ENCODE data around the gene LHFPL6.

LHFPL6 gene

DNA sequence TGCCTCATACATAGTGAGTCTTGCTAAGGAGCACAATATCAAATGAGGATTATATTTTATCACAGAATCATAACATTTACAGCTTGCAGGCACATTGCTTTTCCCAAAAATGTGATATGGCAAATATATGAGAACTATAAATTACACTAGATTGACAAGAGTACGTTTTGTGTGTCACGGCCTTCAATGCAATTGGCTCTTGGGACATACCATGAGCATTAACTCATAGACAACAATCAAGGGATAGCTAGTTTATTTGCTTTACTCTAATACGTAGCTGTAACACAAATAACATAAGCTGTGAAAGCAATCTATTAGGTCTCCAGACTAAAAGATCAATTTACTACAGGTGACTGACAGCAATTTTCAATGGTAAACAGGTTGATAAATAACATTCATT is 17.8 kb downstream of the LHFPL6 start:
- no peak for TF ChIP-seq EZH2 (optimal IDR thresholded peaks at IDR 0.05; ENCODE audit: low read depth, low read length)
- TF ChIP-seq, protein P1, sequence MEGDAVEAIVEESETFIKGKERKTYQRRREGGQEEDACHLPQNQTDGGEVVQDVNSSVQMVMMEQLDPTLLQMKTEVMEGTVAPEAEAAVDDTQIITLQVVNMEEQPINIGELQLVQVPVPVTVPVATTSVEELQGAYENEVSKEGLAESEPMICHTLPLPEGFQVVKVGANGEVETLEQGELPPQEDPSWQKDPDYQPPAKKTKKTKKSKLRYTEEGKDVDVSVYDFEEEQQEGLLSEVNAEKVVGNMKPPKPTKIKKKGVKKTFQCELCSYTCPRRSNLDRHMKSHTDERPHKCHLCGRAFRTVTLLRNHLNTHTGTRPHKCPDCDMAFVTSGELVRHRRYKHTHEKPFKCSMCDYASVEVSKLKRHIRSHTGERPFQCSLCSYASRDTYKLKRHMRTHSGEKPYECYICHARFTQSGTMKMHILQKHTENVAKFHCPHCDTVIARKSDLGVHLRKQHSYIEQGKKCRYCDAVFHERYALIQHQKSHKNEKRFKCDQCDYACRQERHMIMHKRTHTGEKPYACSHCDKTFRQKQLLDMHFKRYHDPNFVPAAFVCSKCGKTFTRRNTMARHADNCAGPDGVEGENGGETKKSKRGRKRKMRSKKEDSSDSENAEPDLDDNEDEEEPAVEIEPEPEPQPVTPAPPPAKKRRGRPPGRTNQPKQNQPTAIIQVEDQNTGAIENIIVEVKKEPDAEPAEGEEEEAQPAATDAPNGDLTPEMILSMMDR (IDR thresholded peaks at IDR 0.05; ENCODE audit: low read length), result no peak
- TF ChIP-seq EZH2phosphoT487 (IDR thresholded peaks at IDR 0.05; ENCODE audit: low read length), result no peak
- Histone ChIP-seq H3F3A (ENCODE audit: insufficient read depth, low read length) (no peaks in the 10 kb centered on the region), H3K27ac (ENCODE audit: low read length) (no peak overlapping the region), H3K4me3 (ENCODE audit: low read length) (no peak overlapping the region), H3K9me3 (replicated peaks; ENCODE audit: insufficient read depth, low read length) (no peaks in the 10 kb centered on the region), H2AFZ (ENCODE audit: low read length) (no peak overlapping the region), H4K20me1 (ENCODE audit: insufficient read depth, low read length) (no peaks in the 10 kb centered on the region), H3K4me1 (ENCODE audit: low read length) (no peaks in the 10 kb centered on the region), H3K9ac (ENCODE audit: low read length) (no peak overlapping the region), H3K9me2 (replicated peaks; ENCODE audit: insufficient read depth, low read length) (no peaks in the 10 kb centered on the region), H3K36me3 (replicated peaks; ENCODE audit: insufficient read depth, low read length) (no peaks in the 10 kb centered on the region), H3K27me3 (replicated peaks; ENCODE audit: insufficient read depth, low read length) (no peaks in the 10 kb centered on the region), H3K79me2 (ENCODE audit: low read length) (no peaks in the 10 kb centered on the region), H3K4me2 (ENCODE audit: low read depth, low read length) (no peak overlapping the region)
- no peak for DNase-seq

DNA sequence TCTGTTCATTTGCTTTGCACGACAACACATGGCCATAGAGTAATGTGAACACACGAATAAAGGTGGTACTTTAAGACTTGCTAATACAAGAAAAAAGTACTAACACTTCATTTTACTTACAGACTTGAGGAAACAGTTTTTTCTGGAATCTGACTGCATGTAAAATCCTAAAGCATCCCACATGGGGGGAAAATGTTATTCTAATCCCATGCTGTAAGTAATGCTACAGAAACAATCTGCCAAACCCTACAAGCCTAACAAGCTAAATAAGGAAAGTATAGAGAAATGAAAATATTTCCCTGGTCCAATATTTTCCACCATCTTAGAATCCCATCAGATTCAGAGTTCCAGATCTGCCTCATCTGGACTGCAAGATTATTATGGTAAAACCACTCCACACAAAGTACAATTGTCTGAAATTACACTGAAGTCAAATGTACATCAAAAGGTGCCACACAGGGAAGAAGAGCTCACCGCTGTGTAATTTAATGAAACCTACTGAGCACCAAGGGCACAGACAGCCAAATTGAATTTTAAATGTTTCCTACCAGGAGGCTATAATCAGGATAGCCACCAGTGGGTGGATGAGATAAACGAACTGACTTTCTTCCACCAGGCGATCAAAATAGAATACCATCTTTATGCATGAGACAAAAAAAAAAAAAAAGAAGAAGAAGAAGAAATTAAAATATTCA is 22.0 kb downstream of the LHFPL6 start:
- H3K36me3 ChIP-seq (replicated peaks; ENCODE audit: insufficient read depth, low read length), result no peaks in the 10 kb centered on the region
- H3F3A ChIP-seq (ENCODE audit: insufficient read depth, low read length), result no peaks in the 10 kb centered on the region
- no peak overlapping the region for H3K4me3 ChIP-seq (ENCODE audit: low read length)
- no peaks in the 10 kb centered on the region for H4K20me1 ChIP-seq (ENCODE audit: insufficient read depth, low read length)
- DNase-seq, result no peak
- H3K27ac ChIP-seq (ENCODE audit: low read length), result no peak overlapping the region
- H3K9me3 ChIP-seq (replicated peaks; ENCODE audit: insufficient read depth, low read length), result no peaks in the 10 kb centered on the region
- H3K9me2 ChIP-seq (replicated peaks; ENCODE audit: insufficient read depth, low read length), result no peaks in the 10 kb centered on the region
- TF ChIP-seq, protein P1 (IDR thresholded peaks at IDR 0.05; ENCODE audit: low read length), result no peak
- TF ChIP-seq EZH2phosphoT487 (IDR thresholded peaks at IDR 0.05; ENCODE audit: low read length) (no peak), EZH2 (optimal IDR thresholded peaks at IDR 0.05; ENCODE audit: low read depth, low read length) (no peak)
- no peak overlapping the region for H2AFZ ChIP-seq (ENCODE audit: low read length)
- H3K9ac ChIP-seq (ENCODE audit: low read length), result no peak overlapping the region
- H3K4me1 ChIP-seq (ENCODE audit: low read length), result no peaks in the 10 kb centered on the region
- H3K4me2 ChIP-seq (ENCODE audit: low read depth, low read length), result no peak overlapping the region
- no peaks in the 10 kb centered on the region for H3K27me3 ChIP-seq (replicated peaks; ENCODE audit: insufficient read depth, low read length)
- no peaks in the 10 kb centered on the region for H3K79me2 ChIP-seq (ENCODE audit: low read length)

DNA sequence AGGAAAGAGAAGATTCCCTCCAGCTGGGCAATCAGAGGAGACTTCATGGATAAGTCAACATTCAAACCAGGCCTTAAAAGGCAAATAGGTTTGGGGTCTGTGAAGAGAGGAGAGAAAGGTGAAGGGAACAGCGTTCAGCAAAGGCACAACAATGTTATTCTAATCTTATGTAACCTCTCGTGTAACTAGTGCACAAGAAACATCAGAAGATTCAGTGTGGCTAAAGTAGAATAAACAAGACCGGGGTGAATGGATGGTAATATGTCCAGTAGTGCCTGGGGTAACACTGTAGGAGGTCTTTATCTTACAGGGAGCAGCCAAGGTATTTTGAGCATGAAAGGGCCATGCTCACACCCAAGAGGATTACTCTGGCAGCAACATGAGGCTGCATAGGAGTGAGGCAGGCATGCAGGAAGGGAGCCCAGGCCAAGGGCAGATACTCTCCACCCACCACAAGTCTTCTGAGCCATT is 24.1 kb downstream of the LHFPL6 start:
- DNase-seq, result no peak
- no peaks in the 10 kb centered on the region for H3K4me1 ChIP-seq (ENCODE audit: low read length)
- H3K9me2 ChIP-seq (replicated peaks; ENCODE audit: insufficient read depth, low read length), result no peaks in the 10 kb centered on the region
- H3K4me3 ChIP-seq (ENCODE audit: low read length), result no peak overlapping the region
- no peaks in the 10 kb centered on the region for H3K79me2 ChIP-seq (ENCODE audit: low read length)
- no peak overlapping the region for H2AFZ ChIP-seq (ENCODE audit: low read length)
- no peak overlapping the region for H3K4me2 ChIP-seq (ENCODE audit: low read depth, low read length)
- no peak overlapping the region for H3K27ac ChIP-seq (ENCODE audit: low read length)
- H3K9ac ChIP-seq (ENCODE audit: low read length), result no peak overlapping the region
- no peaks in the 10 kb centered on the region for H3K27me3 ChIP-seq (replicated peaks; ENCODE audit: insufficient read depth, low read length)
- H3F3A ChIP-seq (ENCODE audit: insufficient read depth, low read length), result no peaks in the 10 kb centered on the region
- H4K20me1 ChIP-seq (ENCODE audit: insufficient read depth, low read length), result no peaks in the 10 kb centered on the region
- no peaks in the 10 kb centered on the region for H3K9me3 ChIP-seq (replicated peaks; ENCODE audit: insufficient read depth, low read length)
- no peaks in the 10 kb centered on the region for H3K36me3 ChIP-seq (replicated peaks; ENCODE audit: insufficient read depth, low read length)
- TF ChIP-seq, protein P1 (IDR thresholded peaks at IDR 0.05; ENCODE audit: low read length), result no peak
- no peak for TF ChIP-seq EZH2 (optimal IDR thresholded peaks at IDR 0.05; ENCODE audit: low read depth, low read length)
- TF ChIP-seq EZH2phosphoT487 (IDR thresholded peaks at IDR 0.05; ENCODE audit: low read length), result no peak

All from MM.1S (cell line).